ENCODE measurements around the gene C15orf62.

The C15orf62 gene

GRCh38 chr15:40819048-40819447 is 49.3 kb downstream of the C15orf62 start:
- DNase-seq (ENCODE audit: low read depth), result no peak

- DNase-seq (ENCODE audit: low read depth), result no peak
Observed at GRCh38 chr15:40821195-40821594, 51.4 kb downstream of the C15orf62 start.
